ENCODE results near the gene CD28. TPM values are rescaled to one million over a fixed set of nuclear protein-coding genes. Genes with fewer than 3 reads are reported as not detected.

CD28 gene
- polyA plus RNA-seq, 2 of the 4 experiments (the other 2 are of a cell fraction), result not detected

DNA sequence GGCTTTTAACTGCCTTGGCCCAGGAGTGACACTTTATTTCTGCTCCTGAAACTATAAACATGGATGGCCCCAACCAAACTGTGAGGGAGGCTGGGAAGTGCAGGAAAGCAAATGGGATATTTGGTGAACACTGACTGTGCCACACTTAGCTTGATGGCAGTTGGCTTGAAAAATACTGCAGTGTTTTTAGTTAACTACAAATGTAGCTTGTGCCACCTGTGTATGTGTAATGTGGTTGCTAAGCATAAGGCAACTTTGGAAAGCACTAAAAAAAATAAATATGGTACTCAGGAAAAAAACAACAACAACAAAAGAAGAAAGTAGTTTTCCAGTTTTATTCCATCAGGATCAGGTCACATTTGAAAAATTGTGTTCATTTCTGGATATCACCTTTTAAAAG is 73.8 kb downstream of the CD28 start (continued):
- TF ChIP-seq, protein P1, sequence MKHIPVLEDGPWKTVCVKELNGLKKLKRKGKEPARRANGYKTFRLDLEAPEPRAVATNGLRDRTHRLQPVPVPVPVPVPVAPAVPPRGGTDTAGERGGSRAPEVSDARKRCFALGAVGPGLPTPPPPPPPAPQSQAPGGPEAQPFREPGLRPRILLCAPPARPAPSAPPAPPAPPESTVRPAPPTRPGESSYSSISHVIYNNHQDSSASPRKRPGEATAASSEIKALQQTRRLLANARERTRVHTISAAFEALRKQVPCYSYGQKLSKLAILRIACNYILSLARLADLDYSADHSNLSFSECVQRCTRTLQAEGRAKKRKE (CRISPR knock-in tag; IDR thresholded peaks at IDR 0.05; ENCODE audit: low read depth), result no peak
- no peak for TF ChIP-seq FOSL2 (IDR thresholded peaks at IDR 0.05)
- TF ChIP-seq FOSL2 (CRISPR knock-in tag; IDR thresholded peaks at IDR 0.05), result no peak
- TF ChIP-seq ZNF302 (CRISPR knock-in tag; IDR thresholded peaks at IDR 0.05), result no peak
- TF ChIP-seq GATA3 (IDR thresholded peaks at IDR 0.05; ENCODE audit: borderline replicate concordance), result no peak
- no peak for TF ChIP-seq MAZ (IDR thresholded peaks at IDR 0.05; ENCODE audit: borderline replicate concordance, low read depth, low read length)
- TF ChIP-seq TP53 (CRISPR knock-in tag; IDR thresholded peaks at IDR 0.05), result no peak

DNA sequence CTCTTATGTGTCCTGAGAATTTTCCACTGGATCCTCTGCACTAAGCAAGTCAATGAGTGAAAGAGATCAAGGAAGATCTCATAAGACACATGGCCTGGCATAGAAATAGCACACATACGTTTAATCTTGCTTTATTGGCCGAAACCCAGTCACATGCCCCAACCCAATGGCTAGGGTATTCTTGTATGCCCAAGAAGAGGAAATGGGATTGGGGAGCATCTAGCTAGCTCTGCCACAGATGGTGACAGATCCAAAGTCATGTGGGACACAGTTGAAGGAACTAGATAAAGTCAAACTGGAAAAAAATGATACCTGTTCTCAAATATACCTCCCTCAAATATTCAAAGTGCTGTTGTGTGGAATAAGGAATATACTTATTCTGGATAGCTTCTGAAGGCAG is 74.7 kb downstream of the CD28 start:
- POLR2A ChIA-PET, result no interaction called here
- FAIRE-seq (no peak), DNase-seq (ENCODE audit: low read depth in 1 of 2, low spot score in 1 of 2) (no peak), ATAC-seq (no peak)
- no peak for TF ChIP-seq ZNF302 (CRISPR knock-in tag; IDR thresholded peaks at IDR 0.05)
- TF ChIP-seq GATA3 (IDR thresholded peaks at IDR 0.05; ENCODE audit: borderline replicate concordance), result no peak
- TF ChIP-seq HOXB13 (CRISPR knock-in tag; IDR thresholded peaks at IDR 0.05; ENCODE audit: low read depth), result no peak
- TF ChIP-seq ZC3H11A (IDR thresholded peaks at IDR 0.05), result no peak
- TF ChIP-seq HOXB5 (CRISPR knock-in tag; IDR thresholded peaks at IDR 0.05), result no peak
- TF ChIP-seq KDM5A (IDR thresholded peaks at IDR 0.05), result no peak
- no peak for TF ChIP-seq RARB (CRISPR knock-in tag; IDR thresholded peaks at IDR 0.05)
- TF ChIP-seq, protein P2, sequence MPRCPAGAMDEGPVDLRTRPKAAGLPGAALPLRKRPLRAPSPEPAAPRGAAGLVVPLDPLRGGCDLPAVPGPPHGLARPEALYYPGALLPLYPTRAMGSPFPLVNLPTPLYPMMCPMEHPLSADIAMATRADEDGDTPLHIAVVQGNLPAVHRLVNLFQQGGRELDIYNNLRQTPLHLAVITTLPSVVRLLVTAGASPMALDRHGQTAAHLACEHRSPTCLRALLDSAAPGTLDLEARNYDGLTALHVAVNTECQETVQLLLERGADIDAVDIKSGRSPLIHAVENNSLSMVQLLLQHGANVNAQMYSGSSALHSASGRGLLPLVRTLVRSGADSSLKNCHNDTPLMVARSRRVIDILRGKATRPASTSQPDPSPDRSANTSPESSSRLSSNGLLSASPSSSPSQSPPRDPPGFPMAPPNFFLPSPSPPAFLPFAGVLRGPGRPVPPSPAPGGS (IDR thresholded peaks at IDR 0.05), result no peak
- TF ChIP-seq ZFP36 (IDR thresholded peaks at IDR 0.05; ENCODE audit: borderline replicate concordance, partially characterized antibody), result no peak
- TF ChIP-seq, protein P3, sequence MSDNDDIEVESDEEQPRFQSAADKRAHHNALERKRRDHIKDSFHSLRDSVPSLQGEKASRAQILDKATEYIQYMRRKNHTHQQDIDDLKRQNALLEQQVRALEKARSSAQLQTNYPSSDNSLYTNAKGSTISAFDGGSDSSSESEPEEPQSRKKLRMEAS (IDR thresholded peaks at IDR 0.05), result no peak
- no peak for TF ChIP-seq BHLHE40 (IDR thresholded peaks at IDR 0.05; ENCODE audit: low read depth, low read length)
- no peak for TF ChIP-seq RNF2 (IDR thresholded peaks at IDR 0.05; ENCODE audit: borderline replicate concordance, low read depth)
- no peak for TF ChIP-seq EP300 (IDR thresholded peaks at IDR 0.05)
- TF ChIP-seq, protein P4, sequence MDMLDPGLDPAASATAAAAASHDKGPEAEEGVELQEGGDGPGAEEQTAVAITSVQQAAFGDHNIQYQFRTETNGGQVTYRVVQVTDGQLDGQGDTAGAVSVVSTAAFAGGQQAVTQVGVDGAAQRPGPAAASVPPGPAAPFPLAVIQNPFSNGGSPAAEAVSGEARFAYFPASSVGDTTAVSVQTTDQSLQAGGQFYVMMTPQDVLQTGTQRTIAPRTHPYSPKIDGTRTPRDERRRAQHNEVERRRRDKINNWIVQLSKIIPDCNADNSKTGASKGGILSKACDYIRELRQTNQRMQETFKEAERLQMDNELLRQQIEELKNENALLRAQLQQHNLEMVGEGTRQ (IDR thresholded peaks at IDR 0.05), result no peak
- Histone ChIP-seq H3K27ac (no peak overlapping the region), H3K9me3 (no peaks in the 10 kb centered on the region), H3K4me2 (no peak overlapping the region), H3K4me1 (peaks cover 13% of the 10 kb centered on the region; the same call in 2 of the 3 replicates), H3K4me3 (no peak overlapping the region)
- 77% methylated on average over 2 of the region's 2 CpGs for WGBS (ENCODE audit: missing lambda C conversion rate)
- CTCF ChIA-PET, result interaction anchor here (1.1 to 1.7 kb wide), 3 partner anchors 15 to 125 kb away, joined by 3 to 4 read pairs (median 4); no protein-coding TSS in a partner anchor

DNA sequence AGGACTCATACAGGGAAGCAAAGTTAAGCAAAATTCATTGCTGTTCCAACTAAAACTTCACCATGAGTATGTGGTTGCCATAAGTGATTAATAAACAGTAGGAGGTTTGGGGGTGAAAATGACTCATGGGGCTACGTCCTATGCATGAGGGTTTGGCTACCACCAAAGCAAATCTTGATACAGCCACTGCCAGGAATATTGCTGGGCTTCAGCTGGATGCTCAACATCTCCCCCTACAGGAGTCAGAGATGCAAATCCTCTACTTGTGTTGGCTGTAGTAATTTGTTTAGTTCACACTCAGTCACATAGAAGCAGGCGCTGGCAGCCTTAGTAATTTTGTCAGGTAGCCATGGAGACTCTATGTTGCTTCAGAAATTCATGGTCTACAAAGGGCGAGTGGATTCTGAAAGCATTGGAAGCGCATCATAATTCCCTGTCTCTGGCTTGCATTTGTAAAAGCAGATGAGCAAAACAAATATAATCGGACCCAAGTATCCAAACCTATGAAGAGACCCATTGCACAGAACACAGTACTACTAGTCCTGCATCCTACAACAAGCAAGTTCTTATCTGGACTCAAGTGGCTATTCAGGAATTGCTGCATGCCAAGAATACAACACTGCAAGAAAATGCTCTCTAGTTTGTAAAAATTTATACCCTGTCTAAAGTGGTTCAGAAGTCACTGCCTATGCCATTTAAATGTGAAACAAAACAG is 76.0 kb downstream of the CD28 start:
- DNase-seq (ENCODE audit: low read depth in 1 of 2, low spot score in 1 of 2) (peak; percentile 56 to 79), ATAC-seq (peak; percentile 94 to 97), FAIRE-seq (no peak)
- WGBS (ENCODE audit: missing lambda C conversion rate), result 50% methylated on average over 5 of the region's 5 CpGs
- H3K9me3 ChIP-seq, result no peaks in the 10 kb centered on the region
- H3K4me3 ChIP-seq, result no peak overlapping the region
- peak overlapping the region; percentile 25; the same call in 2 of the 3 replicates for H3K4me2 ChIP-seq
- ChIA-PET POLR2A (no interaction called here), CTCF (interaction anchor here (0.7 to 1.5 kb wide), 7 partner anchors 16 to 305 kb away, joined by 3 to 4 read pairs (median 3); no protein-coding TSS in a partner anchor)
- peak overlapping the region; percentile 9 to 48; a peak in 3 of 6 replicates for H3K27ac ChIP-seq
- peaks cover 13% of the 10 kb centered on the region; the same call in 2 of the 3 replicates for H3K4me1 ChIP-seq
- TF ChIP-seq SMC3 (IDR thresholded peaks at IDR 0.05) (peak; percentile 62; the same call in 2 of the 3 replicates), FOSL2 (IDR thresholded peaks at IDR 0.05) (no peak; the same call in 1 of the 2 replicates), FOSL2 (CRISPR knock-in tag; IDR thresholded peaks at IDR 0.05) (peak; percentile 63), HOXA7 (CRISPR knock-in tag; IDR thresholded peaks at IDR 0.05) (no peak), ZC3H11A (IDR thresholded peaks at IDR 0.05) (no peak), CHD2 (IDR thresholded peaks at IDR 0.05; ENCODE audit: low read length, partially characterized antibody) (no peak), NFE2L2 (conservative IDR thresholded peaks at IDR 0.05; ENCODE audit: low read length) (no peak), EHMT2 (IDR thresholded peaks at IDR 0.05; ENCODE audit: low read depth) (no peak), HOXB5 (CRISPR knock-in tag; IDR thresholded peaks at IDR 0.05) (no peak), POLR2A (IDR thresholded peaks at IDR 0.05; ENCODE audit: low read length) (no peak), MAFK (IDR thresholded peaks at IDR 0.05; ENCODE audit: partially characterized antibody) (no peak), RAD21 (conservative IDR thresholded peaks at IDR 0.05 in 1 of 2, IDR thresholded peaks at IDR 0.05 in 1 of 2) (peak; percentile 71 to 75)
- TF ChIP-seq, protein P3 (IDR thresholded peaks at IDR 0.05), result no peak
- TF ChIP-seq, protein P5, sequence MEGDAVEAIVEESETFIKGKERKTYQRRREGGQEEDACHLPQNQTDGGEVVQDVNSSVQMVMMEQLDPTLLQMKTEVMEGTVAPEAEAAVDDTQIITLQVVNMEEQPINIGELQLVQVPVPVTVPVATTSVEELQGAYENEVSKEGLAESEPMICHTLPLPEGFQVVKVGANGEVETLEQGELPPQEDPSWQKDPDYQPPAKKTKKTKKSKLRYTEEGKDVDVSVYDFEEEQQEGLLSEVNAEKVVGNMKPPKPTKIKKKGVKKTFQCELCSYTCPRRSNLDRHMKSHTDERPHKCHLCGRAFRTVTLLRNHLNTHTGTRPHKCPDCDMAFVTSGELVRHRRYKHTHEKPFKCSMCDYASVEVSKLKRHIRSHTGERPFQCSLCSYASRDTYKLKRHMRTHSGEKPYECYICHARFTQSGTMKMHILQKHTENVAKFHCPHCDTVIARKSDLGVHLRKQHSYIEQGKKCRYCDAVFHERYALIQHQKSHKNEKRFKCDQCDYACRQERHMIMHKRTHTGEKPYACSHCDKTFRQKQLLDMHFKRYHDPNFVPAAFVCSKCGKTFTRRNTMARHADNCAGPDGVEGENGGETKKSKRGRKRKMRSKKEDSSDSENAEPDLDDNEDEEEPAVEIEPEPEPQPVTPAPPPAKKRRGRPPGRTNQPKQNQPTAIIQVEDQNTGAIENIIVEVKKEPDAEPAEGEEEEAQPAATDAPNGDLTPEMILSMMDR (IDR thresholded peaks at IDR 0.05), result peak; percentile 64
